ENCODE measurements around the gene ITFG1.

DNA sequence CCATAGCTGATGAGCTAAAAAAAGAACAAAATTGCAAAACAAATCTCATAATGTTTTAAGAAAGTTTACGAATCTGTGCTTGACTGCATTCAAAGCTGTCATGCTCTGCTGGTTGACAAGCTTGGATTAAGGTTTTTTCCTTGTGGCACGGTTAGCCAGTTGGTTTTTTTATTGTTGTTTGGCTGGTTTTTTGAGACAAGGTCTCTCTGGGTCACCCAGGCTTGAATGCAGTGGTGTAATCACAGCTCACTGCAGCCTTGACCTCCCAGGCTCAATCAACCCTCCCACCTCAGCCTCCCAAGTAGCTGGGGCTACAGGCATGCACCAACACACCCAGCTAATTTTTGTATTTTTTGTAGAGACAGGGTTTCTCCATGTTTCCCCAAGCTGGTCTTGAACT, 45.9 kb upstream of the ITFG1 start:
- TF ChIP-seq CTCF (IDR thresholded peaks at IDR 0.05) (no peak), POLR2A (IDR thresholded peaks at IDR 0.05) (no peak)

All from body of pancreas (tissue), 4 donors.